Subcutaneous abdominal adipose tissue (tissue), 5 donors: ENCODE results near the gene ZNF592.

ENCODE experiments used
- H3K27ac ChIP-seq: one replicate; pipeline ENCODE4 v1.7.0; 2013; ENCODE audit warnings: low read depth, mild to moderate bottlenecking, inconsistent platforms, low read length, moderate library complexity
- H3K27me3 ChIP-seq, 5 donors: one replicate each; pipeline ENCODE4 v1.7.0; 2013; ENCODE audit warnings: low read length in 5 of 5, inconsistent platforms in 1 of 5; ENCODE audit not compliant: control insufficient read depth in 5 of 5, insufficient read depth in 4 of 5
- H3K36me3 ChIP-seq, 5 donors: one replicate each; pipeline ENCODE4 v1.7.0; 2013; ENCODE audit warnings: low read length in 5 of 5; ENCODE audit not compliant: control insufficient read depth in 5 of 5, insufficient read depth in 5 of 5
- H3K4me1 ChIP-seq, 5 donors: one replicate each; pipeline ENCODE4 v1.7.0; 2013; ENCODE audit warnings: low read length in 5 of 5, mild to moderate bottlenecking in 3 of 5, moderate library complexity in 1 of 5; ENCODE audit not compliant: control insufficient read depth in 5 of 5, insufficient read depth in 5 of 5
- H3K4me3 ChIP-seq, 5 donors: one replicate each; pipeline ENCODE4 v1.7.0; 2013; ENCODE audit warnings: low read length in 5 of 5, low read depth in 1 of 5
- H3K9ac ChIP-seq, 5 donors: one replicate each; pipeline ENCODE4 v1.7.0; 2013; ENCODE audit warnings: low read length in 5 of 5, mild to moderate bottlenecking in 4 of 5, moderate library complexity in 3 of 5
- H3K9me3 ChIP-seq, 5 donors: one replicate each; pipeline ENCODE4 v1.7.0; 2013; ENCODE audit warnings: low read length in 5 of 5; ENCODE audit not compliant: control insufficient read depth in 5 of 5
- donor health status: healthy.
- donor health status: healthy.
- donor health status: healthy.
- donor health status: healthy.
- donor health status: healthy.

Gene ZNF592

GRCh38 chr15:84748274-84749110, at the start of gene ZNF592:
Gene ZNF592 (plus strand): TSS chr15:84748592. CDS start chr15:84782676, 34,084 bp downstream.
- Histone ChIP-seq H3K4me1 (peaks cover 10 to 65% (median 55%) of the 10 kb centered on the region in 5 donors), H3K27ac (peak within 1 kb of the TSS; percentile 98), H3K4me3 (peak within 1 kb of the TSS; percentile 77 to 96 (median 90)), H3K27me3 (no peaks in the 10 kb centered on the region), H3K9me3 (no peaks in the 10 kb centered on the region), H3K9ac (peak within 1 kb of the TSS; percentile 86 to 99 (median 96)), H3K36me3 (no peaks in the 10 kb centered on the region)

- no peaks in the 10 kb centered on the region for H3K27me3 ChIP-seq
- no peak overlapping the region for H3K27ac ChIP-seq
- peak overlapping the region in 1 of 5 donors; percentile 30 for H3K9ac ChIP-seq
- no peaks in the 10 kb centered on the region for H3K9me3 ChIP-seq
- peaks cover 4 to 20% (median 17%) of the 10 kb centered on the region in 5 donors for H3K4me1 ChIP-seq
- H3K36me3 ChIP-seq: no peaks in the 10 kb centered on the region
- no peak overlapping the region for H3K4me3 ChIP-seq
Observed at GRCh38 chr15:84699538-84700191, 48.7 kb upstream of the ZNF592 start.

- no peak overlapping the region for H3K4me3 ChIP-seq
- peaks cover 0 to 2% (median 0%) of the 10 kb centered on the region in 5 donors for H3K36me3 ChIP-seq
- H3K4me1 ChIP-seq: peaks cover 4 to 25% (median 21%) of the 10 kb centered on the region in 5 donors
- H3K27ac ChIP-seq: peak overlapping the region; percentile 46
- peak overlapping the region in 2 of 5 donors; percentile 21 to 58 for H3K9ac ChIP-seq
- H3K9me3 ChIP-seq: no peaks in the 10 kb centered on the region
- H3K27me3 ChIP-seq: no peaks in the 10 kb centered on the region
Observed at GRCh38 chr15:84702961-84703482, 45.4 kb upstream of the ZNF592 start.

- Histone ChIP-seq H3K27ac (no peak overlapping the region), H3K27me3 (no peaks in the 10 kb centered on the region), H3K9me3 (no peaks in the 10 kb centered on the region), H3K9ac (no peak overlapping the region), H3K4me3 (no peak overlapping the region), H3K36me3 (peaks cover 0 to 2% (median 0%) of the 10 kb centered on the region in 5 donors), H3K4me1 (peaks cover 4 to 25% (median 21%) of the 10 kb centered on the region in 5 donors)
Observed at GRCh38 chr15:84703808-84704207, 44.6 kb upstream of the ZNF592 start.

GRCh38 chr15:84714372-84714771, 34.0 kb upstream of the ZNF592 start:
- Histone ChIP-seq H3K27me3 (no peaks in the 10 kb centered on the region), H3K4me1 (peaks cover 5 to 35% (median 28%) of the 10 kb centered on the region in 5 donors), H3K36me3 (peaks cover 0 to 13% (median 5%) of the 10 kb centered on the region in 5 donors), H3K27ac (peak overlapping the region; percentile 94), H3K4me3 (peak overlapping the region in 4 of 5 donors; percentile 26 to 87 (median 58)), H3K9ac (peak overlapping the region; percentile 72 to 98 (median 83)), H3K9me3 (no peaks in the 10 kb centered on the region)

GRCh38 chr15:84714821-84715220, 33.6 kb upstream of the ZNF592 start:
- Histone ChIP-seq H3K9ac (peak overlapping the region; percentile 72 to 98 (median 83)), H3K4me3 (peak overlapping the region; percentile 87 to 96 (median 90)), H3K27ac (peak overlapping the region; percentile 94), H3K4me1 (peaks cover 5 to 35% (median 28%) of the 10 kb centered on the region in 5 donors), H3K36me3 (peaks cover 0 to 12% (median 5%) of the 10 kb centered on the region in 5 donors), H3K27me3 (no peaks in the 10 kb centered on the region), H3K9me3 (no peaks in the 10 kb centered on the region)

- Histone ChIP-seq H3K9ac (peak overlapping the region; percentile 72 to 98 (median 83)), H3K27me3 (no peaks in the 10 kb centered on the region), H3K36me3 (peaks cover 0 to 7% (median 5%) of the 10 kb centered on the region in 5 donors), H3K4me3 (peak overlapping the region; percentile 87 to 96 (median 90)), H3K4me1 (peaks cover 5 to 35% (median 28%) of the 10 kb centered on the region in 5 donors), H3K27ac (peak overlapping the region; percentile 94), H3K9me3 (no peaks in the 10 kb centered on the region)
Observed at GRCh38 chr15:84715441-84716035, 32.9 kb upstream of the ZNF592 start.

GRCh38 chr15:84716036-84716732, 32.2 kb upstream of the ZNF592 start, which contains the start of gene SEC11A:
Gene SEC11A (minus strand): TSS chr15:84716139. CDS start chr15:84716075, 64 bp downstream.
- Histone ChIP-seq H3K4me3 (peak within 1 kb of the TSS; percentile 87 to 96 (median 90)), H3K27ac (peak within 1 kb of the TSS; percentile 94), H3K36me3 (peaks cover 0 to under 1% (median under 1%) of the 10 kb centered on the region in 5 donors), H3K27me3 (no peaks in the 10 kb centered on the region), H3K9ac (peak within 1 kb of the TSS; percentile 72 to 98 (median 83)), H3K9me3 (no peaks in the 10 kb centered on the region), H3K4me1 (peaks cover 5 to 35% (median 28%) of the 10 kb centered on the region in 5 donors)

- Histone ChIP-seq H3K9ac (no peak overlapping the region), H3K4me3 (no peak overlapping the region), H3K9me3 (no peaks in the 10 kb centered on the region), H3K36me3 (no peaks in the 10 kb centered on the region), H3K4me1 (peaks cover 0 to 19% (median 11%) of the 10 kb centered on the region in 5 donors), H3K27me3 (no peaks in the 10 kb centered on the region), H3K27ac (no peak overlapping the region)
Observed at GRCh38 chr15:84721371-84721770, 27.0 kb upstream of the ZNF592 start.
